Muscle of arm (tissue), 12 donors: ENCODE results near the gene TBC1D20. TPM values are rescaled to one million over a fixed set of nuclear protein-coding genes. Genes with fewer than 3 reads are reported as not detected.
"Not testable (repeated sequence)": the region's sequence is repeated elsewhere in the genome, so short reads cannot be mapped to it uniquely, and the experiment has no call there.

ENCODE experiments used
- DNase-seq: peaks from one replicate; pipeline ENCODE4 v3.0.0-alpha.2; 2013
- polyA plus RNA-seq, 12 donors: library from polyadenylated mRNA; unstranded; fragments of 120-200 nt; gene quantifications; one replicate each; pipeline ENCODE4 v1.2.1, GENCODE V29; 2013; ENCODE audit not compliant: insufficient read length in 12 of 12

Gene TBC1D20
- polyA plus RNA-seq, 12 donors, result 27.5 to 36.4 (median 32.8) TPM; not detected in 1

DNA sequence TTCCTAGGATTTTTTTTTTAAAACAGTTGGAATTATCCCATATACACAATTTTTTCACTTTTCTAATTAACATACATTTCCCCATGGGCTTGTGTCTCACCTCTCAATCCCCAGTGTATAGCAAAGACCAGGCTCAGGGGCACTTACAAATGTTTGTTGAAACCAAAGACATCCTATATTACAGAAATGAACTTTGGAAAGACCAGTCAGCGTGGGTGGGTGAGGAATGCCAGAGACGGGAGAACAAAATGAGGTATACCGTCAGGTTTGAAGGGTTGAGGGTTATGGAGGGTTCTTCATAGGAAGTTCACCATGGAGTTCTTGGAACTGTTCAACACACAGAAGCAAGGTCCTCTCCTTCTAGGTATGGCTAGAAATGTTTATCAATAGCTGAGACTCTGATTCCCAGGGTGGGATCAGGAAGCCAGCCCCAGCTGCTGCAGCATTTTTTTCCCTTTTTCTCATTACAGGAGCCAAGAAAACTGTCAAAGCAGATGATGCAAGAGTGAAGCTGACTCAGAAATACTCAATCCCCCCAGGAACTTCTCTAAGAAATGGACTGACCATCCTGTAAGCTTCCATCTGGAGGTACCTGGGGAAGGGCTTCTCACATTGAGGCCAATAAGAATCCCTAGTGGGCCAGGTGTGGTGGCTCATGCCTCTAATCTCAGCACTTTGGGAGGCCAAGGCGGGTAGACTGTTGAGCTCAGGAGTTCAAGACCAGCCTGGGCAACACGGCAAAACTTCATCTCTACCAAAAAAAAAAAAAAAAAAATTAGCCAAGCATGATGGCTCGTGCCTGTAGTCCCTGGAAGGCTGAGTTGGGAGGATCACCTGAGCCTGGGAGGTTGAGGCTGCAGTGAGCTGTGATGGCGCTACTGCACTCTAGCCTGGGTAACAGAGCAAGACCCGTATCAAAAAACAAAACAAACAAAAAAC is 15.9 kb upstream of the TBC1D20 start:
- no peak for DNase-seq

DNA sequence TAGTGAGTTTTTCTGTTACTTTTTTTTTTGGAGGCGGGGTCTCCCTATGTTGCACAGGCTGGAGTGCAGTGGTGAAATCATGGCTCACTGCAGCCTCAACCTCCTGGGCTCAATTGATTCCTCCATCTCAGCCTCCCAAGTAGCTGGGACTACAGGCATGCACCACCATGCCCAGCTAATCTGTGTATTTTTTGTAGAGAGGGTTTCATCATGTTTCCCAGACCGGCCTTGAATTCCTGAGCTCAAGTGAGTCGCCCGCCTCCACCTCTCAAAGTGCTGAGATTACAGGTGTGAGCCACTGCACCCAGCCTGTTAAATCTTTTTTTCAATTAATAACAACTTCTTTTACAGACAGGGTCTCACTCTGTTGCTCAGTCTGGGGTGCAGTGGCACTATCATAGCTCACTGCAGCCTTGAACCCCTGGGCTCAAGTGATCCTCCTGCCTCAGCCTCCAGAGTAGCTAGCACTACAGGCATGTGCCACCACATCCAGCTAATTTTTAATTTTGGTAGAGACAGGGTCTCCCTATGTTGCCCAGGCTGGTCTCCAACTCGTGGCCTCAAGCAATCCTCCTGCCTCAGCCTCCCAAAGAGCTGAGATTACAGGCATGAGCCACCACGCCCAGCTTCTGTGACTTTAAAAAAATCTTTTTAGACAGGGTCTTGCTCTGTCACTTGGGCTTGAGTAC is 14.4 kb upstream of the TBC1D20 start:
- DNase-seq, result not testable (repeated sequence)

DNA sequence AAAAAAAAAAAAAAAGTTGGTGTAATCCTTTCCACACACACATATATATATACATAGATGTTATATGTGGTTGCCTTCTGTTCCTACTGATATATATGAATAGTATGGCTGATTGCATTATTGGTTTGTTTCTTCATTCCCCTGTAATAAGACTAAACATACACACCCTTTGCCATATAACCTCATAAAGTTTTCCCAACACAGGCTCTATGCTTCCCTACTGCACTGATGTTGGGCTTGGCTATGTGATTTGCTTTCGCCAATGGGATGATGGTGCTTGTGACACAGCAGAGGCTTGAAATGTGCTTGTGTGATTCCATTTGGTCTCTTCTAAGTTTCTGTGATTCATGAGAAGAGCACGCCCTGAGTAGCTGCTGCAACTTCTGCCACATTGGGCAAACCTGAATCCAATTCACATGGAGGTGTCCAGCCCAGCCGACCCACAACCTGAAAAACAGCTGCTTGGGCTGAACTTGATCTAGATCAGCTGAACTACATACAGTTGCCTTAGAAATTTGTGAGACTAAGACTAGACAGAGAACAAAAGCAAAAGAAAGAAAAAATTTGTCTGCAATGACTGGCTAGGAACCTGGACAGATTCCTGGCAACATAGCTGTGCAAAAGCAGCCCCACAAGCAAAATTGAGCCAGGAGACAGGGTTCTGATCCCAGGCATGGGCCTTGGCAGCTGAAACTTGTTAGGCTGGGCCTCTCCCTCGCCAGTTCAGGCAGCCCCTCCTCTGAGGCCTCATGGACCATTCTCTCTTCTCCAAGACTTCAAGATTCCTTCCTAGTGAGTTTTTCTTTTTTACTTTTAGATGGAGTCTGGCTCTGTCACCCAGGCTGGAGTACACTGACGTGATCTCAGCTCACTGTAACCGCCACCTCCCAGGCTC is 13.4 kb upstream of the TBC1D20 start:
- DNase-seq, result no peak

DNA sequence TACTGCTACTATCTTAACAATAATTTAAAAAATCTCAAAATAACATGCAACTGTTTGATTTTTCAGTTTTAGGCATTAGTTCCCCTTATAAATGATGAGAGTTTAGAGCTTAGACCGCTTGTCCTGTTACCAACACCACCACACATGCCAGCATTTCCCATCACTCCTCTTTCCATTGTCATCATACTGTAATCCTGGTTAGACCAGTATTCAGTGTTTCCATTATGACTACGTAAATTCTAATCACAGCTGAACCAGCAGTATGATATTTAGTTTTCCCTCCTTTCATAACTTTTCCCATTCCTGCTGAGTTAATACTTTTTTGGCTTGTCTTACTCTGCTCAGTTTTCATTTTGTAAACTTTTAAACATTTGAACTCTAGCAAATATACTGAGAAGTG is 12.2 kb upstream of the TBC1D20 start:
- DNase-seq, result no peak

DNA sequence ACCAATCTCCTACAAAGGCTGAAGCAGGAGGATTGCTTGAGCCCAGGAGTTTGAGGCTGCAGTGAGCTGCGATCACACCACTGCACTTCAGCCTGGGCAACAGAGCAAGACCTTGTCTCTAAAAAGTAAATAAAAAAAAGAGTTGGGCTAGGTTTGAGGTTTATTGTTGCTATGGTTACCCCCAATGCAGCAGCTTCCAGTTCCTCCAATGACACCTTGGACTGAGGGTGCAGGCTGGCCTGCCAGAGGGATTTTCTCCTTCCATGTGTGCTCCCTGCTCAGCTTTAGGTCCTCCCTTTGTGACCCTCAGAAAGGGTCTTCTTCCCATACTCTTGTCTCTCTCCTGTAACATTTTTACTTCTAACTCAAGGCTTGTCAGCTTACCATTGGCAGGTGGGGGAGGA is 10.6 kb upstream of the TBC1D20 start:
- no peak for DNase-seq

DNA sequence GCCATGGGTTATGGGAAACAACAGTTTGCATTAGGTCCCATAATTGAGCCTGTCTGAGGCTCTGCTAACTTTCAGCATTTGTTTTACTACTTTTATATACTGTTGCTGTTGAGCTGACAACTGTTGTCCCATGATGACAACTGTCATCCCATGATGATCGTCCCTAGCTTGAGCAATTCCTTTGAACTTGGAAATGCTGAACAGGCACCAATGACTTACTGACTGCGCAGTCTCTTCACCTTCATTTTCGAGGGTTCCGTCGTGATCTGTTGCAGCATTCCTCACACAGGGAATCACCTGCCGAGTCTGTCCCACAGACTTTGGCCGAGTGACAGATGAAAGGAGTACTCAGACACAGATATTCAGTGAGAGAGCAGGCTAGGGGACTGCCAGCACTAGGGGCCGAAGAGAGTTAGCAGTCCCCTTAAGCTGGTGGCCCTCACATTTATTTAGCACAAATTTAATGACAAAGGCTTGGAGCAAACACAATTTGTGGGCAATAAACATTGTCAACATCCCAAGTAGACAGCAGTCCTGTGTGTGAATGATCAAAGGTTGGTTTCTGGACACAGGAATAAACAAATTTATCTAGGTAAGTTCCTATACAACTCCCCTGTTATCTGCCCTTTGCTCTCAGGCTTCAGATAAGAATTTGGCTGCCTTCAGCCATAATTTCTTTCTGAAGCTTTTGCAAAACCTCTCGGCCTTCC is 10.0 kb upstream of the TBC1D20 start:
- DNase-seq, result no peak

DNA sequence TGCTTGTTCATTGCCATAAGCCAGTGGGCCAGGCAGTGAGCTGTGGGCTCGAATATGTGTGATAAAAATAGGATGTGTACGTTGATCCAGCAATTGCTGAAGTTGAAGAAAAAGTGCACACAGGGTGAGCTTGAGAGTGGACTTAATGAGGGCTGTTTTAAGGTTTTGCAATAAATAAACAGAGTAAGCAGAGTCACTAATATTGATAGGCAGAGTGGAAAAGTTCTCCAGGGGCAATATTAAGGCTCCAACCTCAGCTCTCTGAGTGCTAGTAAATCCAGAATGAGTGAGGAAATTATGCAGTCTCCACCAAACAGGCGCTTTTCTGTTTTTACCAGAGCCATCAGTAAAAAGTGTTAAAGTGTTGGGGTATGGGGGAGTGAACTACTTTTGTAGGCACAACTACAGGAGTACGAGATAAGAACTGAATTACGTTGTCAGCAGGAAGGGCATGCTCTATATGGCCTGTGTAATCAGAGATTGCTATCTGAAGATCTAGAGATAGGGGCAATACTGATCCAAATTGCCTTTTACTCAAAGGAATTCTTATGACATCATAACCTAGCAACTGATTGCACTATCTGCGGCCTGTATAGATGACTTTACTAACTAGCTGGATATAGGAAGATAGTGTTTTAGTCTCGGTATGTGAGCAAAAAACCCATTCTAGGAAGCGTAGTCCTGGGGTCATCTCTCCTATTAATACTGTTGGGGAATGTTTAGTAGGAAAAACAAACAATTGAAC is 7.6 kb upstream of the TBC1D20 start:
- DNase-seq, result no peak

DNA sequence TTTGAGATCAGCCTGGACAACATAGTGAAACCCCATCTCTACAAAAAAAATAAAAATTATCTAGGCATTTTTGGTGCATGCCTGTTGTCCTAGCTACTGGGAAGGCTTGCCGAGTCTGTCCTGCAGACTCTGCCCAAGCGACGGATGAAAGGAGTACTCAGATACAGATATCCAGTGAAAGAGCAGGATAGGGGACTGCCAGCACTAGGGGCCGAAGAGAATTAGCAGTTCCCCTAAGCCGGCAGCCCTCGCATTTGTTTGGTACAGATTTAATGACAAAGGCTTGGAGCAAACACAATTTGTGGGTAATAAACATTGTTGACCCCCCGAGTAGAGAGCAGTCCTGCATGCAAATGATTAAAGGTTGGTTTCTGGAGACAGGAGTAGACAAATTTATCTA is 5.4 kb upstream of the TBC1D20 start:
- DNase-seq, result no peak

DNA sequence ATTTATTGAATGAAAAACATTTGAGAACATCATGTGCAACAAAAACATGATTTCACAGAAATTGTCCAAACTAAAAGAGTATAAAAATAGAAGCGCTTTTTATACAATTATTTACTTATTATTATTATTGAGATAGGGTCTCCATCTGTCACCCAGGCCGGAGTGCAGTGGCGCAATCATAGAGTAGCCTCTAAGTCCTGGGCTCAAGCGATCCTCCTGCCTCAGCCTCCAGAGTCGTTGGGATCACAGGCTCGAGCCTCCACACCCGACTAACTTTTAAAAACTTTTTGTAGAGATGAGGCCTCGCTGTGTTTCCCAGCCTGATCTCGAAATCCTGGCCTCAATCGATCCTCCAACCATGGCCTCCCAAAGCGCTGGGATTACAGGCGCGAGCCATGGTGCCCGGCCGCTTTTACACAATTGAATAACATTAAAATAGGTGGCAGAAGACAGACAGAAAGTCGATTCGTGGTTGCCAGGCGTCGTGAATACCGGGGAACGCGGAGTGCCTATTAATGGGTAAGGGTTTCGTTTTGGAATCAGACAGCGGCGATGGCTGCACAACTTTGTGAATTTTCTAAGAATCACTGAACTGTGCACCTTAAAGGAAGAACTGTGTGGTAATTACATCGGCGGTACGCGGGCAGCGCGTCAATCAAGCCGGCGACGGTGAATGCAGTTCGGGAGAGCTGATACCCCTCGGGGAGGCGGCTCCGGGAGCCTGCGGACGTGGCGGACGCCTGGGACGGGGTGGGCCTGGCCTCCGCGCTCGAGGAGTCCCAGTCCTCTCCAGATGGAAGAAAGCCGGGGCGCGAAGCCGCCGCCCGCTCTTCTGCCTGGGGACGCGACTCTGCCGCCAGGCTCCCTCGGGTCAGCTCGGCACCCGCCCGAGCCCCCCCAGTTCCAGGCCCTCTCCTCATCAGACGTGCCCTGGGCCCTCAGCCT is 807 bp downstream of the TBC1D20 start:
- DNase-seq, result peak; percentile 48

DNA sequence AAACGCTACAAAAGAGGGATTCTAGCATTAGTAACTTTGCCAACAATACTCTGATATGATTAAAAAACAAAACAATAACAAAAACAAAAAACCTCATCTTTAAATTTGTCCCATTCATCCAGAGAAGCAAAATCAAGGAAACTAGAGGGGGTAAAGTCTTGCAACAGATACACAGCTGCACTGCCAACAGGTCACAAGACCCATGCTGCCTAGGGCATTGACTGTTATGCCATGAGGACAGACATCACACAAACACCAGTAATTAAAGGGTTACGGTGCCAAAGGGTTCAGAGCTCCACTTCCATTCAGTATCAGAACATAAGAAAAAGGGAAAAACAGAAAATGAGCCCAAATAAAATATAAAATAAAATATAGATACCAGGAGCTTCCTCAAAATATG is 1.6 kb downstream of the TBC1D20 start:
- DNase-seq, result no peak

DNA sequence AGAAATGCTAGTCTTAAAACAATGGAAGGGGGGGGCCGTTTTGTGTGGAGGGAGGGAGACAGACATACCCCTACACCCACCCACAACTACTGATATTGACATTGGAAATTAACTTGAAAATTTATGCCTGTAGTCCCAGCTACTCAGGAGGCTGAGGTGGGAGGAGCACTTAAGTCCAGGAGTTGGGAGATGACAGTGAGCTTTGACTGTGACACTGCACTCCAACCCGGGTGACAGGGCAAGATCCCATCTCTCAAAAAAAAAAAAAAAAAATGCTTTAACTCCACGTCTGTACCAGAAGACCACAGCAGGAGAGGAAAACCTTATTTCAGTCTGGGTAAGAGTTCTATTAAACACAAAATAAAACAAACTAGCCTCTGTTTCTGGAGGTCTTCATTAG is 2.2 kb downstream of the TBC1D20 start:
- DNase-seq, result no peak

DNA sequence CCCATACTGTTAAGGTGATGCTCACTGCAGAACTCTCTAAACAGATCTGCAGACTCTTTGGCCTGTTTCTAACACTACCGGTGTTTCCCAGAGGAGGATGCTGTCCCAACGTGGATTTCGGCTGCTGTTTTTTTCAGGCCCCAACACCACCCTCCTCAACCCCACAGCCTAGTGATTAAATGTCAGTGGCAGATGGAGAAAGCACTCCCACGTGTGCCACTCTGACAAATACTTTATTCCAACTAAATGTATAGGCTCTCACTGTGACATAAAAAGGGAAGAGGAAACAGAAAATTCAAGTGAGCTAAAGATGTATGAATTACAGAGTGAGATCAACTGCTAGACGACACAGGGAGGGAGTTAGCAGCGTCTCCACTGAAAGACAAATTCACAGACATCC is 3.6 kb downstream of the TBC1D20 start:
- no peak for DNase-seq

DNA sequence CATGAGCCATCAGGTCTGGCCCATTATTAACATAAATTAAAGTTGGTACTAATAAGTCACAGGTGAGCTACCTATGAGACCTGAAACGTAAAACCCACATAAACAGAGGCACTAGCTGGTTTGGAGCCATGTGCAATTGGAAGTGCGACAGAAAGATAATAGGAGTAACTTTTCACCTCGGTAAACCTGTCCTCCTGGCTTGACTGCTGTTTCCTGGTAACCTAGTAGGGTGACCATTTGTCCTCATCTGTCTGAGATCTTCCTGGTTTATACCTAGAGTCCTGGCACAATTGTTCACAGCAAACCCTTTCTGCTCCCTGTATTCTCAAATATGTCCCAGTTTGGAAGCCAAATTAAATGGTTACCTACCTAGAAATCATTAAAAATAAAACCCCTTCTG is 7.4 kb downstream of the TBC1D20 start:
- DNase-seq, result no peak

DNA sequence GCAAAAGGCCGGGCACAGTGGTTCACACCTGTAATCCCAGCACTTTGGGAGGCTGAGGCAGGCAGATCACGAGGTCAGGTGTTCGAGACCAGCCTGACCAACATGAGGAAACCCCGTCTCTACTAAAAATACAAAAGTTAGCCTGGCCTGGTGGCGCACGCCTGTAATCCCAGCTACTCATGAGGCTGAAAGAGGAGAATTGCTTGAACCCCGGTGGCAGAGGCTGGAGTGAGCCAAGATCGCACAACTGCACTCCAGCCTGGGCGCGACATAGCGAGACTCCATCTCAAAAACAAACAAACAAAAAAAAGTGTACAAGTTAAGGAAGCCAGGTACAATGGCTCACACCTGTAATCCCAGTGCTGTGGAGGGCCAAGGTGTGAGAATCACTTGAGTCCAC is 10.3 kb downstream of the TBC1D20 start:
- DNase-seq, result not testable (repeated sequence)

DNA sequence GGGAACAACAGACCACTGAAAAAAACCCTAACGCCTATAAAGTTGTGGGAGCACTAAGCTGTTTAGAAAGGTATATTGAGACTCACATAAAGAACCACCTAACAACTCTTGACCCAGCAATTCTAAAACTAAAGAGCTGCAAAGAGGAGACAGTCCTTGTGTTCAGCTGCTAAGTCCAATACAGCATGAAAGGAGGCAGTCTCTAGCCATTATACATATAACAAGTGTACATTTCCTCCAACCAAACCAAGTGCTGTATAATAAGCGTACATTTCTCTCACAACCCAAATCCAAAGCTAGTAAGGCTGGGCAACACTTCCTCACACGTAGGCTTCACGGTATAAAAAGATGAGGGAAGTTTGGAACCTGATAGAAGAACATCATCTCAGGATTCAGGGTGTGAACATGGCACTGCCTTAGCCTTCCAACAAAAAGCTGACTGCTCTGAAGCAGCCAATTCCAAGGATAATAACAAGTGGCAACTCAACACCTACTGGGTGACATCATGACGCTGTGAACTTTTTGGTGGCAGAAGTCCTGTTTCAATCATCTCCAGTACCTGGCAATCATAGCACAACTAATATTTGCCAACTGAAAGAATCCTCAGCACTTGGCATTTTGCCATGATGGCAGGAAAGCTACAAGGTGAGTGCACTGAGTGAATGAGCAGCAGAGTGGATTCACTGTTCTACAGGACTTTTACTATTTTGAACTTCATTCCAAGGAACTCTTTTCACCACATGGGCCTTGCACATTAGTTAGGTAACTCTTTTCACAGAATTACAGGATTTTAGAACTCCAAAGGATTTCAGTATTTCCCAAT is 16.6 kb downstream of the TBC1D20 start:
- DNase-seq, result no peak

DNA sequence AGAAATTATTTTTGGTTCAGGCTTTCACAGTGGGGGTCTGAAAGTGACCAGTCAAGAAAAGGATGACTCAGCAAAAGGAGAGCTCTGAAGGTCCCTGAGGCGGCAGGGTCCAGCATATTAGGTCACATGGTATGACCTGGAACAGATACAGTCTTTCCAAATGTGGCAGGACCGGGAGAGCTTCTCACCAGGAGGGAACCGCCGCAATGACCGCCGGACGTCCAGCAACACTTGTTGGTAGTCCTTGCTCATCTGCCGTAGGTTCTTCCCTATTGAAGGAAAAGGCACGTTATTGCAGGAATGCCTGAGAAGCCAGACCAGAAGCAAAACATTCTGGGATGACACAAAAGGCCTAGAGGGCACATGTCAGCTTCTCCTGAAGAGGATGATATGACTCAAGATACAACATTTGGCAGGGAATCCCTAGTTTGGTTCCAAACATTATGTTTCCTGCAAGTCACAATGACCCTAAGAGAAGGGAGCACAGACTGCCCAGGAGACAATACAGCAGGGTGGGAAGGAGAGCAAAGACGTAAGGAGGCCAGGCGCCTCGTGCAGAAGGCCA is 17.4 kb downstream of the TBC1D20 start:
- no peak for DNase-seq

DNA sequence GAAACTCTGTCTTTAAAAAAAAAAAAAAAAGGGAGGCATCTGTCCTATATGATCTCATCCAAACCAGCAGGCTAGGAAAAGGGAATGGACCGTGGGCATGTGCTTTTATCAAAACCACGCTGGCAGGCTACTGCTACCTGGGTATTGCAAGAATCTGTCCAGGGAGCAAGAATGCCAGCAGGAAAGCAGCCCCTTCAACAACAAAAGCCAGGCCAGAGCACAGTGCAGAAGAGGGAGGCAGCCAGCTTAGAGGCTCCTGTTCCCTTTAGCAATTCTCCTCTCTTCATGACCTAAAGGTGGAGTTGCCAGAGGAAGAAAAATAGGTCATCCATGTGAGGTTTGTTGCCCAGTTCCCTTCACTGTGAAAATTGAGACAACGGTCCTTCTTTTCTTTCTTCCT is 18.2 kb downstream of the TBC1D20 start:
- DNase-seq, result no peak

DNA sequence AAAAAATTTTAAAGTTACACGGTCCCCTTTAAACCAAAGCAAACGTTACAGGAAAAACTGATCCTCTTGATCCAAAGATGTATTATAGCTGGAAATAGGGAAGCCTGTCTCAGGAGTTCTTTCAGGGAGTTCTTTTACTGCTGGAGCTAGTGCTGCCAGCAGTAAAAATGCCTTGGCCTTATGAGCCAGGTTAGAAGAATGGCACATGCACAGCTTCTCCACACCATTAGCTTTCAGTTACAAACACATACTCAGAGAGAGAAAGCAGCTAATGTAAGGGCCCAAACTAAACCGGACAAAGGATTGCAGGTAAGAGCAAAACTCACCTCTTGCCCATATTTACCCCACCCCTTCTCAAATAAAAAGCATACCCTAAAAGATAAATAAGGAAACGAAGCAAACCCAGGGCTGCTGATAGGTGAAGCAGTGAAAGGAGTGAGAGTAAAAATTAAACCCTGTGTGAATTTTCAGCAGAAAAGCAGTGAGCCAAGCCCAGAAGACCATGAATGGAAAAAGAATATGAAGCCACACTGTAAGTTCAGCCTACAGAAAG is 19.0 kb downstream of the TBC1D20 start:
- DNase-seq, result no peak
